ENCODE measurements around the gene AARS1.
"Not testable (repeated sequence)": the region's sequence is repeated elsewhere in the genome, so short reads cannot be mapped to it uniquely, and the experiment has no call there.

The AARS1 gene

GRCh38 chr16:70223971-70224513 is 65.3 kb downstream of the AARS1 start:
- DNase-seq: not testable (repeated sequence)

DNA sequence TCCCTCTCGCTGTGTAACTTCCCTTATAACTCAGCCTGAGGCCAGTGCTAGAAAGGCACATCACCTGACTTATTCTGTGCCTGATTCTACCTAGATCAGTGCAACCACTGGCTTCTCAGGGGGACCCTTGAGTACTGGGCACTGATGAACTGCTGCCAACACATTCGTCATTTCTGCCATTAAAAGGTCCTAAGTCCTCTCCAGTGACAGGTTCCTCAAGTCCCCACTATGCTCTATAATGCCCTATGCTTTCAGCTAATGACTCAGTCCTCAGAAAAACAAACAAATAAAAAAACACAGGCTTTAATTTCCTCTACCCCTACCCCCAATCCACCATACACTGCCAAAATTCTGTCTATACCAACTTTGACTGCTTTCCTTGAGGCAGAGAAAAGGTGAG is 66.1 kb downstream of the AARS1 start:
- not testable (repeated sequence) for DNase-seq

- DNase-seq: not testable (repeated sequence)
Observed at GRCh38 chr16:70222574-70222973, 66.7 kb downstream of the AARS1 start.

DNA sequence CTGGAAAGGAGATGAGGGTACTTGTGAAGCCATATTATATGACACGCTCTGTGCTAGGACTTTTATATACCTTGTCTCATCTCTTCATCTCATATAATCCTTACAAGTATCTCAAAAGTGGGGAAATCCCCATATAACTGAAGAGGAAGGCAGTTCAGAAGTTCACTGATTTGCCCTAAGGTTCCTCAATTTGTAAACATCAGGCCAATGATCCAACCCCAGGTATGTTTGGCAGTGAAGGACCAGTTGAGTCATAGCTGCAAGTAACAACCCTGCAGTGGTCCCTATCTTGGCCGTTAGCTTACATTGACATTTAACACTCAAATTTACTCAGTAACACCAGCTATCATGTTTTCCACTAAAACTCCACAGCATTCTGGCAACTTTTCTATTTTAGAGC is 70.7 kb downstream of the AARS1 start:
- DNase-seq: not testable (repeated sequence)

DNA sequence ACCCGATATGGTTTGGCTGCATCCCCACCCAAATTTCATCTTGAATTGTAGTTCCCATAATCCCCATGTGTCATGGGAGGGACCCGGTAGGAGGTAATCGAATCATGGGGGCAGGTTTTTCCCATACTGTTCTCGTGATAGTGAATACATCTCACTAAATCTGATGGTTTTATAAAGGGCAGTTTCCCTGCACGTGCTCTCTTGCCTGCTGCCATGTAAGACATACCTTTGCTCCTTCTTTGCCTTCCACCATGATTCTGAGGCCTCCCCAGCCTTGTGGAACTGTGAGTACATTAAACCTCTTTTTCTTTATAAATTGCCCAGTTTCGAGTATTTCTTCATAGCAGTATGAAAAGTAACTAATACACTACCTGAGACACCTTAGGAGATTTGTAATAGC is 82.9 kb downstream of the AARS1 start:
- DNase-seq: not testable (repeated sequence)

- DNase-seq: not testable (repeated sequence)
Observed at GRCh38 chr16:70204668-70205405, 84.5 kb downstream of the AARS1 start.

- DNase-seq: not testable (repeated sequence)
Observed at GRCh38 chr16:70204010-70204409, 85.3 kb downstream of the AARS1 start.

DNA sequence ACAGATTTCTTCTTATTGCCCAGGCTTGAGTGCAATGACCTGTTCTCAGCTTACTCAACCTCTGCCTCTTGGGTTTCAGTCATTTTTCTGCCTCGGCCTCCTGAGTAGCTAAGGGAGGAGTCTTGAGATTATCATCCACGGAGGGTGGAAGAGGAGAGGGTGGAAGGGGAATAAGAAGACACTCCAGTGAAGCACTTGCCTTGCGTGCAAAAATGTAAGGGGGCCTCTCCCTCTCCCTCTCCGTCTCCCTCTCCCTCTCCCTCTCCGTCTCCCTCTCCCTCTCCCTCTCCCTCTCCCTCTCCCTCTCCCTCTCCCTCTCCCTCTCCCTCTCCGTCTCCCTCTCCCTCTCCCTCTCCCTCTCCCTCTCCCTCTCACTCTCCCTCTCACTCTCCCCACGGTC is 85.8 kb downstream of the AARS1 start:
- DNase-seq: not testable (repeated sequence)

Measured in central memory CD4-positive, alpha-beta T cell (primary cell).